Dermis microvascular lymphatic vessel endothelial cell (primary cell): ENCODE measurements around the gene MMD. TPM values are rescaled to one million over a fixed set of nuclear protein-coding genes. Genes with fewer than 3 reads are reported as not detected.
"Not testable (repeated sequence)": the region's sequence is repeated elsewhere in the genome, so short reads cannot be mapped to it uniquely, and the experiment has no call there.

Experiments
- DNase-seq, 2 donors: peaks; one replicate each; pipeline versions ENCODE4 v3.0.0 to v3.0.0-alpha.2; 2010; ENCODE audit warnings: low read depth in 2 of 2
- total RNA-seq: library from RNA; depleted of rRNA; stranded (reverse); fragments of >200 nt; gene quantifications from 2 replicates; pipeline ENCODE4 v1.2.1, GENCODE V29; 2014

The MMD gene
- total RNA-seq: 10.4 and 15.6 TPM in 2 replicates

GRCh38 chr17:55421179-55421934, at the start of gene MMD:
Gene MMD, minus strand, starts transcription at chr17:55421835. Its CDS starts 140 bp downstream, at chr17:55421695.
- DNase-seq: no peak

- DNase-seq: no peak
Observed at GRCh38 chr17:55466671-55467070, 45.0 kb upstream of the MMD start.

- not testable (repeated sequence) for DNase-seq
Observed at GRCh38 chr17:55465771-55466170, 44.1 kb upstream of the MMD start.

GRCh38 chr17:55463600-55463999, 42.0 kb upstream of the MMD start:
- DNase-seq: no peak

GRCh38 chr17:55462711-55463110, 41.1 kb upstream of the MMD start:
- DNase-seq: no peak

GRCh38 chr17:55462234-55462633, 40.6 kb upstream of the MMD start:
- no peak for DNase-seq

- DNase-seq: peak in 1 of 2 donors; percentile 30
Observed at GRCh38 chr17:55458978-55459377, 37.3 kb upstream of the MMD start.

- peak in 1 of 2 donors; percentile 4 for DNase-seq
Observed at GRCh38 chr17:55458287-55458900, 36.8 kb upstream of the MMD start.

GRCh38 chr17:55456307-55457240, 34.9 kb upstream of the MMD start:
- no peak for DNase-seq

GRCh38 chr17:55454906-55455474, 33.4 kb upstream of the MMD start:
- DNase-seq: no peak

GRCh38 chr17:55453839-55454557, 32.4 kb upstream of the MMD start:
- peak; percentile 10 to 13 for DNase-seq

GRCh38 chr17:55452139-55452790, 30.6 kb upstream of the MMD start:
- peak; percentile 72 to 78 for DNase-seq

- DNase-seq: no peak
Observed at GRCh38 chr17:55451758-55452138, 30.1 kb upstream of the MMD start.

- peak in 1 of 2 donors; percentile 28 for DNase-seq
Observed at GRCh38 chr17:55451203-55451641, 29.6 kb upstream of the MMD start.

- no peak for DNase-seq
Observed at GRCh38 chr17:55450232-55450825, 28.7 kb upstream of the MMD start.

GRCh38 chr17:55448681-55449080, 27.0 kb upstream of the MMD start:
- no peak for DNase-seq

GRCh38 chr17:55446581-55447205, 25.1 kb upstream of the MMD start:
- no peak for DNase-seq

GRCh38 chr17:55446004-55446403, 24.4 kb upstream of the MMD start:
- not testable (repeated sequence) for DNase-seq
